Measurements from ENCODE around the gene ATP9A.
"Not testable (repeated sequence)": the region's sequence is repeated elsewhere in the genome, so short reads cannot be mapped to it uniquely, and the experiment has no call there.

ATP9A gene

GRCh38 chr20:51752343-51752951, 15.7 kb downstream of the ATP9A start:
- no peak for DNase-seq

GRCh38 chr20:51750770-51751388, 17.3 kb downstream of the ATP9A start:
- no peak for DNase-seq

GRCh38 chr20:51750037-51750769, 18.0 kb downstream of the ATP9A start:
- peak; percentile 46 for DNase-seq

- no peak for DNase-seq
These were observed 18.5 kb downstream of the ATP9A start for GRCh38 chr20:51749674-51750036.

- no peak for DNase-seq
These were observed 20.8 kb downstream of the ATP9A start for GRCh38 chr20:51747182-51747911.

- DNase-seq: no peak
These were observed 22.4 kb downstream of the ATP9A start for GRCh38 chr20:51745804-51746203.

- DNase-seq: no peak
These were observed 27.4 kb downstream of the ATP9A start for GRCh38 chr20:51740838-51741237.

- not testable (repeated sequence) for DNase-seq
These were observed 27.9 kb downstream of the ATP9A start for GRCh38 chr20:51740308-51740707.

GRCh38 chr20:51739722-51740249, 28.4 kb downstream of the ATP9A start:
- DNase-seq: no peak

GRCh38 chr20:51738877-51739447, 29.2 kb downstream of the ATP9A start:
- DNase-seq: no peak

GRCh38 chr20:51738261-51738660, 29.9 kb downstream of the ATP9A start:
- DNase-seq: not testable (repeated sequence)

GRCh38 chr20:51736947-51737346, 31.2 kb downstream of the ATP9A start:
- no peak for DNase-seq

- no peak for DNase-seq
These were observed 32.2 kb downstream of the ATP9A start for GRCh38 chr20:51735728-51736600.

- no peak for DNase-seq
These were observed 33.1 kb downstream of the ATP9A start for GRCh38 chr20:51734876-51735720.

- no peak for DNase-seq
These were observed 35.1 kb downstream of the ATP9A start for GRCh38 chr20:51733070-51733469.

GRCh38 chr20:51732096-51732791, 35.9 kb downstream of the ATP9A start:
- no peak for DNase-seq

- no peak for DNase-seq
These were observed 36.5 kb downstream of the ATP9A start for GRCh38 chr20:51731731-51732095.

- DNase-seq: no peak
These were observed 38.4 kb downstream of the ATP9A start for GRCh38 chr20:51729771-51730170.

GRCh38 chr20:51728737-51729136, 39.5 kb downstream of the ATP9A start:
- no peak for DNase-seq

GRCh38 chr20:51727872-51728271, 40.3 kb downstream of the ATP9A start:
- DNase-seq: no peak
